Endothelial cell of hepatic sinusoid (primary cell): ENCODE data around the gene OCA2.
"Not testable (repeated sequence)": the region's sequence is repeated elsewhere in the genome, so short reads cannot be mapped to it uniquely, and the experiment has no call there.

Experiments
- in situ Hi-C: cut with HindIII; loops from 2 replicates; pipeline ENCODE4 v1.10.0; 2017; ENCODE audit warnings: low sequenced_read_pairs

The OCA2 gene

GRCh38 chr15:28121577-28121976 is 22.5 kb upstream of the OCA2 start:
- in situ Hi-C loops = not testable (repeated sequence)

GRCh38 chr15:28120359-28120640 is 21.2 kb upstream of the OCA2 start:
- in situ Hi-C loops = no loop called here

- in situ Hi-C loops = no loop called here
Observed at GRCh38 chr15:28118531-28118930, 19.4 kb upstream of the OCA2 start.

- in situ Hi-C loops = no loop called here
Observed at GRCh38 chr15:28118083-28118482, 19.0 kb upstream of the OCA2 start.

GRCh38 chr15:28117432-28117990 is 18.4 kb upstream of the OCA2 start:
- in situ Hi-C loops = no loop called here

- in situ Hi-C loops = no loop called here
Observed at GRCh38 chr15:28116521-28117431, 17.7 kb upstream of the OCA2 start.

- in situ Hi-C loops = no loop called here
Observed at GRCh38 chr15:28115871-28116270, 16.8 kb upstream of the OCA2 start.

- in situ Hi-C loops = no loop called here
Observed at GRCh38 chr15:28114721-28115622, 15.9 kb upstream of the OCA2 start.

- in situ Hi-C loops = no loop called here
Observed at GRCh38 chr15:28114114-28114455, 15.0 kb upstream of the OCA2 start.

- in situ Hi-C loops = no loop called here
Observed at GRCh38 chr15:28113394-28114113, 14.4 kb upstream of the OCA2 start.

- in situ Hi-C loops = no loop called here
Observed at GRCh38 chr15:28112962-28113361, 13.8 kb upstream of the OCA2 start.

- in situ Hi-C loops = no loop called here
Observed at GRCh38 chr15:28112101-28112760, 13.1 kb upstream of the OCA2 start.

- in situ Hi-C loops = no loop called here
Observed at GRCh38 chr15:28111543-28111942, 12.4 kb upstream of the OCA2 start.

GRCh38 chr15:28110481-28110881 is 11.4 kb upstream of the OCA2 start:
- in situ Hi-C loops = no loop called here

GRCh38 chr15:28109626-28110455 is 10.7 kb upstream of the OCA2 start:
- in situ Hi-C loops = no loop called here

GRCh38 chr15:28107904-28108275 is 8.8 kb upstream of the OCA2 start:
- in situ Hi-C loops = no loop called here

- in situ Hi-C loops = no loop called here
Observed at GRCh38 chr15:28107111-28107903, 8.2 kb upstream of the OCA2 start.

- in situ Hi-C loops = no loop called here
Observed at GRCh38 chr15:28106294-28107110, 7.4 kb upstream of the OCA2 start.
